HCT116 (cell line): ENCODE results near the gene UBASH3B. TPM values are rescaled to one million over a fixed set of nuclear protein-coding genes. Genes with fewer than 3 reads are reported as not detected.

Source experiments
- ATAC-seq: fragments of 200-7000 bp; cut with Tn5 transposase; 2 replicates; pipeline ENCODE4 v1.9.1; 2020; ENCODE audit warnings: mild to moderate bottlenecking, moderate library complexity
- BruUV-seq: library from RNA; stranded (reverse); fragments of 400-500 nt; replicated peaks from 2 replicates; lab custom pipeline; 2021; lab: Mats Ljungman, UMichigan
- CTCF ChIA-PET: fragments of 300-600 bp; sonication (Branson Sonifier 250); formaldehyde crosslinking; loops from one replicate; lab custom pipeline; 2021; ENCODE audit warnings: antibody characterized with exemption; lab: Charles Lee
- POLR2A ChIA-PET: fragments of 300-600, 350-600 bp; sonication (Branson Sonifier 250); formaldehyde crosslinking; loops from one replicate; lab custom pipeline; 2021; ENCODE audit warnings: antibody characterized with exemption; lab: Charles Lee
- RAD21 ChIA-PET, 2 experiments: fragments of 300-600 bp; sonication (Branson Sonifier 250); formaldehyde crosslinking; loops; one replicate each; lab custom pipeline; 2023; ENCODE audit warnings: low total read pairs in 2 of 2; ENCODE audit not compliant: uncharacterized antibody in 2 of 2, unreplicated experiment in 2 of 2, low non-redundant PET in 1 of 2; lab: Charles Lee
- DNase-seq: peaks from one replicate; pipeline ENCODE4 v3.0.0-alpha.2; 2010; ENCODE audit warnings: low read depth, low spot score
- H2AFZ ChIP-seq: fragments of 200-600 bp; shearing (Covaris generic), sonication (generic); 2 replicates; pipeline ENCODE4 v1.6.1; 2017; ENCODE audit warnings: low read depth, mixed run types, mixed read lengths, antibody characterized with exemption, low read length; ENCODE audit not compliant: poor library complexity, severe bottlenecking
- H3K27ac ChIP-seq: 2 replicates; pipeline ENCODE4 v1.5.1; 2012; ENCODE audit warnings: low read depth, low read length
- H3K27me3 ChIP-seq: fragments of 200-600 bp; sonication (generic); 2 replicates; pipeline ENCODE4 v1.6.1; 2016; ENCODE audit warnings: mixed run types, low read length, mixed read lengths; ENCODE audit not compliant: insufficient read depth
- H3K36me3 ChIP-seq, 2 experiments: fragments of 200-500 bp in 1 of 2; fragments of 200-600 bp in 1 of 2; sonication (Bioruptor generic) in 1 of 2; sonication (generic) in 1 of 2; 2 replicates each; pipeline versions ENCODE4 v1.5.1 to v1.6.1; 2014 to 2016; ENCODE audit warnings: low read length in 2 of 2, inconsistent platforms in 1 of 2, mixed read lengths in 1 of 2, mixed run types in 1 of 2; ENCODE audit not compliant: insufficient read depth in 2 of 2, control insufficient read depth in 1 of 2
- H3K4me1 ChIP-seq, 2 experiments: fragments of 200-600 bp in 1 of 2; sonication (generic) in 1 of 2; 2 replicates each; pipeline versions ENCODE4 v1.5.1 to v1.6.1; 2012 to 2017; ENCODE audit warnings: low read length in 2 of 2, inconsistent platforms in 1 of 2, mild to moderate bottlenecking in 1 of 2, mixed read lengths in 1 of 2, mixed run types in 1 of 2, moderate library complexity in 1 of 2; ENCODE audit not compliant: insufficient read depth in 2 of 2, control insufficient read depth in 1 of 2
- H3K4me2 ChIP-seq: fragments of 200-600 bp; sonication (generic); 2 replicates; pipeline ENCODE4 v1.6.1; 2017; ENCODE audit warnings: mixed run types, low read length, mixed read lengths
- H3K4me3 ChIP-seq, 2 experiments: fragments of 200-600 bp in 1 of 2; sonication (generic) in 1 of 2; replicated peaks in 1 of 2; 2 replicates each; pipeline ENCODE4 v1.5.1; 2011 to 2016; ENCODE audit warnings: low read length in 2 of 2, control low read depth in 1 of 2, low read depth in 1 of 2, mild to moderate bottlenecking in 1 of 2, mixed read lengths in 1 of 2, mixed run types in 1 of 2
- H3K79me2 ChIP-seq: fragments of 200-600 bp; sonication (generic); 2 replicates; pipeline ENCODE4 v1.6.1; 2017; ENCODE audit warnings: mild to moderate bottlenecking, mixed run types, low read length, moderate library complexity, mixed read lengths; ENCODE audit not compliant: insufficient read depth
- H3K9ac ChIP-seq: fragments of 200-600 bp; sonication (generic); 2 replicates; pipeline ENCODE4 v1.6.1; 2016; ENCODE audit warnings: low read length, mixed read lengths
- H3K9me2 ChIP-seq: fragments of 200-600 bp; sonication (generic), shearing (Covaris generic); 2 replicates; pipeline ENCODE4 v1.6.1; 2017; ENCODE audit warnings: mixed run types, mild to moderate bottlenecking, moderate library complexity; ENCODE audit not compliant: insufficient read depth
- H3K9me3 ChIP-seq, 2 experiments: fragments of 200-500 bp in 1 of 2; fragments of 200-600 bp in 1 of 2; sonication (Bioruptor generic) in 1 of 2; sonication (generic) in 1 of 2; 2 replicates each; pipeline ENCODE4 v1.6.1; 2014 to 2017; ENCODE audit warnings: low read length in 2 of 2, mixed read lengths in 2 of 2, inconsistent platforms in 1 of 2, low read depth in 1 of 2, mild to moderate bottlenecking in 1 of 2, mixed run types in 1 of 2, moderate library complexity in 1 of 2; ENCODE audit not compliant: control insufficient read depth in 1 of 2, insufficient read depth in 1 of 2
- H4K20me1 ChIP-seq: fragments of 200-600 bp; sonication (generic), shearing (Covaris generic); 2 replicates; pipeline ENCODE4 v1.6.1; 2017; ENCODE audit warnings: mixed run types, mild to moderate bottlenecking, moderate library complexity; ENCODE audit not compliant: insufficient read depth
- CBX3 ChIP-seq: IDR thresholded peaks from 2 replicates; pipeline ENCODE4 v1.6.1; 2012; ENCODE audit warnings: low read depth
- EZH2 ChIP-seq: fragments of 200-600 bp; sonication (generic); IDR thresholded peaks from 2 replicates; pipeline ENCODE4 v1.6.1; 2017; ENCODE audit warnings: antibody characterized with exemption, mixed run types
- FOSL1 ChIP-seq: IDR thresholded peaks from 2 replicates; pipeline ENCODE4 v1.6.1; 2012; ENCODE audit warnings: low read depth
- JUND ChIP-seq: IDR thresholded peaks from 2 replicates; pipeline ENCODE4 v1.6.1; 2012
- MAX ChIP-seq: IDR thresholded peaks from 2 replicates; pipeline ENCODE4 v1.6.1; 2012
- RAD21 ChIP-seq: IDR thresholded peaks from 2 replicates; pipeline ENCODE4 v1.6.1; 2012; ENCODE audit warnings: low read depth, mild to moderate bottlenecking
- SRF ChIP-seq: IDR thresholded peaks from 2 replicates; pipeline ENCODE4 v1.6.1; 2012; ENCODE audit warnings: low read depth
- TCF7L2 ChIP-seq: IDR thresholded peaks from 2 replicates; pipeline ENCODE4 v1.7.0; 2011; ENCODE audit warnings: borderline replicate concordance, inconsistent platforms; ENCODE audit not compliant: insufficient read depth, insufficient read length; ENCODE audit errors: extremely low read depth
- ZBTB33 ChIP-seq: IDR thresholded peaks from 2 replicates; pipeline ENCODE4 v1.6.1; 2011; ENCODE audit warnings: mild to moderate bottlenecking, low read length, moderate library complexity; ENCODE audit not compliant: insufficient replicate concordance; ENCODE audit errors: extremely low read depth
- ZFX ChIP-seq: fragments of 450-650 bp; IDR thresholded peaks from 2 replicates; pipeline ENCODE4 v1.6.1; 2017
- ZNF274 ChIP-seq: fragments of 200-500 bp; sonication (Bioruptor generic); IDR thresholded peaks from 2 replicates; pipeline ENCODE4 v1.6.1; 2014; ENCODE audit warnings: mild to moderate bottlenecking, low read depth, low read length, inconsistent platforms
- intact Hi-C: fragments of 100-400 bp; cut with micrococcal nuclease; formaldehyde crosslinking; loops from 2 replicates; pipeline ENCODE4 v1.10.0; 2022
- total RNA-seq: library from RNA; stranded (reverse); gene quantifications from one replicate; pipeline ENCODE4 v1.2.1, GENCODE V29; 2021; ENCODE audit not compliant: unreplicated experiment

UBASH3B gene
- total RNA-seq, 1 experiment from 2014 or later = 40.3 TPM

- Histone ChIP-seq H4K20me1 (no peaks in the 10 kb centered on the region), H3K27ac (no peak overlapping the region), H2AFZ (no peak overlapping the region), H3K9ac (no peak overlapping the region), H3K36me3 (no peaks in the 10 kb centered on the region), H3K9me3 (no peaks in the 10 kb centered on the region), H3K4me3 (no peak overlapping the region), H3K4me2 (no peak overlapping the region), H3K9me2 (no peaks in the 10 kb centered on the region), H3K27me3 (no peaks in the 10 kb centered on the region), H3K4me1 (peaks cover 19 to 29% of the 10 kb centered on the region in 2 experiments), H3K79me2 (peaks cover 39% of the 10 kb centered on the region)
- ChIA-PET CTCF (no interaction called here), POLR2A (no interaction called here), RAD21 (no interaction called here)
- BruUV-seq = no TSS peak
- intact Hi-C loops = no loop called here
- ATAC-seq = no peak
- TF ChIP-seq TCF7L2 (no peak), ZFX (no peak), ZBTB33 (no peak), EZH2 (no peak), SRF (no peak), MAX (no peak), RAD21 (no peak), CBX3 (no peak), JUND (no peak), FOSL1 (no peak), ZNF274 (no peak)
- DNase-seq = no peak
Observed at GRCh38 chr11:122681070-122681469, 25.5 kb downstream of the UBASH3B start.
